MCF 10A (cell line): ENCODE data around the gene HLF. TPM values are rescaled to one million over a fixed set of nuclear protein-coding genes. Genes with fewer than 3 reads are reported as not detected.
"Not testable (repeated sequence)": the region's sequence is repeated elsewhere in the genome, so short reads cannot be mapped to it uniquely, and the experiment has no call there.

Experiments
- BruUV-seq: library from RNA; stranded (reverse); fragments of 400-500 nt; replicated peaks from 2 replicates; lab custom pipeline; 2021; lab: Mats Ljungman, UMichigan
- CTCF ChIA-PET: fragments of 300-600 bp; sonication (Branson Sonifier 250); formaldehyde crosslinking; extraction: SDS; loops from one replicate; lab custom pipeline; 2021; ENCODE audit warnings: antibody characterized with exemption, inconsistent platforms; lab: Yijun Ruan, JAX
- POLR2A ChIA-PET: fragments of 300-600, 350-650 bp; sonication (Branson Sonifier 250); formaldehyde crosslinking; extraction: SDS; loops from one replicate; lab custom pipeline; 2020; ENCODE audit warnings: antibody characterized with exemption, inconsistent platforms; lab: Yijun Ruan, JAX
- DNase-seq: peaks from one replicate; pipeline ENCODE4 v3.0.0-alpha.2; 2018; ENCODE audit not compliant: unreplicated experiment
- H3K27ac Mint-ChIP-seq: one replicate; pipeline ENCODE4 v1.8.0; 2022; ENCODE audit warnings: mild to moderate bottlenecking, low read depth, mixed read lengths; ENCODE audit not compliant: unreplicated experiment
- H3K27me3 Mint-ChIP-seq: one replicate; pipeline ENCODE4 v1.8.0; 2022; ENCODE audit warnings: mixed read lengths; ENCODE audit not compliant: insufficient read depth, unreplicated experiment
- H3K36me3 Mint-ChIP-seq: one replicate; pipeline ENCODE4 v1.8.0; 2022; ENCODE audit warnings: mild to moderate bottlenecking, moderate library complexity, mixed read lengths; ENCODE audit not compliant: insufficient read depth, unreplicated experiment
- H3K4me1 Mint-ChIP-seq: one replicate; pipeline ENCODE4 v1.8.0; 2022; ENCODE audit warnings: mixed read lengths; ENCODE audit not compliant: insufficient read depth, unreplicated experiment
- H3K4me3 Mint-ChIP-seq: one replicate; pipeline ENCODE4 v1.8.0; 2022; ENCODE audit warnings: mild to moderate bottlenecking, moderate library complexity, mixed read lengths; ENCODE audit not compliant: unreplicated experiment
- H3K9me3 Mint-ChIP-seq: one replicate; pipeline ENCODE4 v1.8.0; 2022; ENCODE audit warnings: mixed read lengths; ENCODE audit not compliant: unreplicated experiment
- intact Hi-C: fragments of 100-400 bp; cut with micrococcal nuclease; formaldehyde crosslinking; loops from 2 replicates; pipeline ENCODE4 v1.14.1; 2022
- total RNA-seq: library from RNA; stranded (reverse); gene quantifications from 2 replicates; pipeline ENCODE4 v1.2.3, GENCODE V29; 2022
- TF ChIP-seq, protein P1 (sequence below): fragments of 200-600 bp; IDR thresholded peaks from one replicate; pipeline ENCODE4 v1.8.0; 2022; ENCODE audit warnings: antibody characterized with exemption, mild to moderate bottlenecking; ENCODE audit not compliant: unreplicated experiment

HLF gene
- total RNA-seq, 1 experiment from 2014 or later, result 0.23 TPM

DNA sequence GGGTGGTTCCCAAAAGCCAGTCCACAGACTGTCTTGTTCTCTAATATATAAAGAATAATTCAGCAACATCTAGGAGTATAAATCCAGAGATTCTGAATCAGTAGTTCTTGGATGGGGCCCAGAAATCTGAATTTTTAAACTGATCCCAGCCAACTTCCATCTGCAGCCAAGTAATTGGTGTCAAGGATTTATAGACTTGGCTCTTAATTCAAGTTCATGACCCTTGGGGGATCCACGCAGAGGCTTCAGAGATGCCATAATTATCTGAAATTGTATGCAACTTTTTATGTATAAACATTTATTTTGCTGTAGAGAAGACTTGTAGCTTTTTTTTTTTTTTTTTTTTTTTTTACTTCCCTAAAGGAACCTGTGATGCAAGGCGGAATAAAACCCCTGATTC is 60.6 kb downstream of the HLF start:
- intact Hi-C loops, result no loop called here
- Mint-ChIP-seq H3K9me3 (no peaks in the 10 kb centered on the region), H3K4me1 (peaks cover 7% of the 10 kb centered on the region), H3K4me3 (no peak overlapping the region), H3K36me3 (no peaks in the 10 kb centered on the region), H3K27me3 (no peaks in the 10 kb centered on the region), H3K27ac (no peak overlapping the region)
- CTCF ChIA-PET, result interaction anchor here (0.6 to 2.0 kb wide), 3 partner anchors 23 to 405 kb away, joined by 3 to 6 read pairs (median 5); no protein-coding TSS in a partner anchor
- DNase-seq, result no peak
- TF ChIP-seq, protein P1, sequence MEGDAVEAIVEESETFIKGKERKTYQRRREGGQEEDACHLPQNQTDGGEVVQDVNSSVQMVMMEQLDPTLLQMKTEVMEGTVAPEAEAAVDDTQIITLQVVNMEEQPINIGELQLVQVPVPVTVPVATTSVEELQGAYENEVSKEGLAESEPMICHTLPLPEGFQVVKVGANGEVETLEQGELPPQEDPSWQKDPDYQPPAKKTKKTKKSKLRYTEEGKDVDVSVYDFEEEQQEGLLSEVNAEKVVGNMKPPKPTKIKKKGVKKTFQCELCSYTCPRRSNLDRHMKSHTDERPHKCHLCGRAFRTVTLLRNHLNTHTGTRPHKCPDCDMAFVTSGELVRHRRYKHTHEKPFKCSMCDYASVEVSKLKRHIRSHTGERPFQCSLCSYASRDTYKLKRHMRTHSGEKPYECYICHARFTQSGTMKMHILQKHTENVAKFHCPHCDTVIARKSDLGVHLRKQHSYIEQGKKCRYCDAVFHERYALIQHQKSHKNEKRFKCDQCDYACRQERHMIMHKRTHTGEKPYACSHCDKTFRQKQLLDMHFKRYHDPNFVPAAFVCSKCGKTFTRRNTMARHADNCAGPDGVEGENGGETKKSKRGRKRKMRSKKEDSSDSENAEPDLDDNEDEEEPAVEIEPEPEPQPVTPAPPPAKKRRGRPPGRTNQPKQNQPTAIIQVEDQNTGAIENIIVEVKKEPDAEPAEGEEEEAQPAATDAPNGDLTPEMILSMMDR, result no peak
- POLR2A ChIA-PET, result no interaction called here
- no TSS peak for BruUV-seq

DNA sequence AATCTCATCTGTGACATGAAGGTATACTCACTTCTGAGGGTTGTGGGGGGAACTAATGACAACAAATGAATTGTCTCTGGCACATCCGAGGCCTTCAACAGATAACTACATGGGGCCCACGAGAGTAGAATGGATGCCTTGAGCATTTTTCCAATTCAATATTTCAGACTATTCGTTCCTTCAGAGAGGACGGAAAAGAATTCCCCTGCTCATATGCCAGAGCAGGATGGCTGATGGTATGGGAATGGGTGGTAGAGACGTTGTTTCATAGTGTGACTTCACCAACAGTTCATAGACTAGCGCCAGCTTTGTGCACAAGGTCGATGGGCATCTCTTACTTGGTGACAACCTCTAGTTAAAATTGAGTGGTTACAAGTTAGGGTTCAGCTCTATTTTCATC is 61.3 kb downstream of the HLF start:
- no peak overlapping the region for H3K27ac Mint-ChIP-seq
- H3K27me3 Mint-ChIP-seq, result no peaks in the 10 kb centered on the region
- POLR2A ChIA-PET, result no interaction called here
- TF ChIP-seq, protein P1, result no peak
- H3K36me3 Mint-ChIP-seq, result no peaks in the 10 kb centered on the region
- DNase-seq, result no peak
- intact Hi-C loops, result no loop called here
- CTCF ChIA-PET, result interaction anchor here (0.6 to 2.0 kb wide), 4 partner anchors 24 to 534 kb away, joined by 3 to 5 read pairs (median 4); no protein-coding TSS in a partner anchor
- no TSS peak for BruUV-seq
- H3K4me1 Mint-ChIP-seq, result peaks cover 7% of the 10 kb centered on the region
- no peak overlapping the region for H3K4me3 Mint-ChIP-seq
- no peaks in the 10 kb centered on the region for H3K9me3 Mint-ChIP-seq

DNA sequence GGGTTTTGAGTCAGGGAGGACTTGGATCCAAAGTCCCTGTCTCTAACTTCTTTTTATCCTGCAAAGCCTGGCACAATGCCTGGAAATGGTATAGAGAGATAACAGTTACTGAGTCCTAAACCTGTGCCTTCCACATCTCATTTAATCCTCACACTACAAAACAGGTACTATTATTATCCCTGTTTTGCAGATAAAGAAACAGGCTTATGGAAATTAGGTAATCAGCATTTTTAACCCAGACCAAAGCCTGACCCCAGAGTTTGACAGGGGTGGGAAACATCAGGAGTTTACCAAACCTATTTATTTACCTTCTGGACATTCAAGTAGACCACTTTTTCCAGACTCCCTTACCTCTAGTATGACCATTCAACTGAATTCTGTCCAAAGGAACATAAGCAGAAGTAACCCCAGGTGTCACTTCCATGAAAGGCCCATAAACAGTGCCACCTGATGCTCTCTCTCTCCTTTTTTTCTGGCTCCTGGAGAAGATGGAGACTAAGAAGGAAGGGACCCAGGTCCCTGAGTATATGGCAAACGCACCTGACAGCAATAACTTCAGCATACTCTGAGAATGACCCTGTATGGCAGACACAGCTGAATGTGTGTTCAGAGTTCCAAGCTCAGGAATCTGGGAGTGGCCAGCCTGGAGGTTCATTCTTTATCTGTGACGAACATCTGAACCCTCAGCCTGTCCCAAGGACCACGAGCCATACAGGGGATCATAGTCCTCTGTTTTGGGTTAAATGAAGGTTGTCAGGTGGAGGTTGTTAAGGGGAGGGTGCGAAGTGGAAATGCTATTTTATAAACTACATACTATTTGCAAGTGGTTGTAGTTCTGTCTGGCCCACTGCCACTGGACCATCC is 62.7 kb downstream of the HLF start:
- no peaks in the 10 kb centered on the region for H3K36me3 Mint-ChIP-seq
- CTCF ChIA-PET, result interaction anchor here (0.6 to 1.1 kb wide), 4 partner anchors 10 to 337 kb away, joined by 3 to 8 read pairs (median 4); no protein-coding TSS in a partner anchor
- H3K9me3 Mint-ChIP-seq, result no peaks in the 10 kb centered on the region
- no peak for DNase-seq
- no TSS peak for BruUV-seq
- H3K27me3 Mint-ChIP-seq, result no peaks in the 10 kb centered on the region
- H3K4me3 Mint-ChIP-seq, result no peak overlapping the region
- peak overlapping the region; percentile 39 for H3K27ac Mint-ChIP-seq
- H3K4me1 Mint-ChIP-seq, result peaks cover 7% of the 10 kb centered on the region
- intact Hi-C loops, result no loop called here
- TF ChIP-seq, protein P1, result no peak
- POLR2A ChIA-PET, result interaction anchor here (0.6 kb wide), 1 partner anchor 199 kb away, joined by 4 read pairs; no protein-coding TSS in a partner anchor

DNA sequence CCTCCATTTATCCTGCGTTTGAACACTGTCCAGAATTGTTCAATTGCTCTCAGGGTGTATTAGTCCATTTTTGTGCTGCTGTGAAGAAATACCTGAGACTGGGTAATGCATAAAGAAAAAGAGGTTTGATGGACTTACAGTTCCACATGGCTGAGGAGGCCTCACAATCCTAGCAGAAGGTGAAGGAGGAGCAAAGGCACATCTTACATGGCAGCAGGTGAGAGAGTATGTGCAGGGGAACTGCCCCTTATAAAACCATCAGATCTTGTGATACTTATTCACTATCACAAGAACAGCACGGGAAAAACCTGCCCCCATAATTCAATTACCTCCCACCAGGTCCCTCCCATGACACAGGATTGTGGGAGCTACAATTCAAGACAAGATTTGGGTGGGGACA is 63.8 kb downstream of the HLF start:
- intact Hi-C loops, H3K4me3 Mint-ChIP-seq, H3K9me3 Mint-ChIP-seq, BruUV-seq, POLR2A ChIA-PET, H3K27me3 Mint-ChIP-seq, H3K36me3 Mint-ChIP-seq, H3K4me1 Mint-ChIP-seq, H3K27ac Mint-ChIP-seq, DNase-seq: not testable (repeated sequence)
- CTCF ChIA-PET, result interaction anchor here (0.6 to 2.1 kb wide), 4 partner anchors 19 to 338 kb away, joined by 4 to 9 read pairs (median 4); no protein-coding TSS in a partner anchor
